ENCODE measurements around the gene POU3F1.

- TF ChIP-seq CTCF (IDR thresholded peaks at IDR 0.05), result no peak
- no peak for TF ChIP-seq EP300 (IDR thresholded peaks at IDR 0.05)
- no peak for TF ChIP-seq POLR2AphosphoS5 (IDR thresholded peaks at IDR 0.05)
- no peak for TF ChIP-seq POLR2A (IDR thresholded peaks at IDR 0.05)
Measured at GRCh38 chr1:38028671-38029070, 17.9 kb downstream of the POU3F1 start.

Measured in suprapubic skin (tissue), 4 donors.